Adrenal gland (tissue), 5 donors: ENCODE results near the gene KRTAP4-4.

Experiments used
- POLR2A ChIP-seq, 2 donors: fragments of 450-650 bp; IDR thresholded peaks; one replicate each; pipeline ENCODE4 v1.6.1; 2017; ENCODE audit warnings: antibody characterized with exemption in 2 of 2, mild to moderate bottlenecking in 2 of 2, moderate library complexity in 1 of 2
- TF ChIP-seq, protein P1 (sequence below), 6 experiments: fragments of 450-650 bp in 4 of 6; fragments of 200-600 bp in 2 of 6; sonication (generic) in 1 of 6; IDR thresholded peaks; 1 replicate in 5 of 6; 2 replicates in 1 of 6; pipeline versions ENCODE4 v1.5.1 to v1.8.0; 2016 to 2021; ENCODE audit warnings: antibody characterized with exemption in 6 of 6, mild to moderate bottlenecking in 2 of 6, moderate library complexity in 1 of 6
- donor health status: DM: no; HTN: no; CAD: no.

DNA sequence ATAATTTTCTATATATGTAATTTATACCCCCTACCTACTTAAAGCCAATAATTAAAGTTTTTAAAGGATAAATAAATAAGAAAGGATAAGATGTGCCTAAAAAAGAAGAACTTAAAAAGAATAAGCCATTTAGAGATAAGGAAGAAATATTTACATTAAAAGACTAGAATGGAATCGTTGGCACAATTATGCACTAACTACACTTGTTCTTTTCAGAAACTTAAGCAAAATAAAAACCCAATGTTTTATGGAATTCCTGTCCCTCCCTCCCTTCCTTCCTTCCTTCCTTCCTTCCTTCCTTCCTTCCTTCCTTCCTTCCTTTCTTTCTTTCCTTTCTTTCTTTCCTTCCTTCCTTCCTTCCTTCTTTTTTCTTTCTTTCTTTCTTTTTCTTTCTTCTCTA lies 15.7 kb downstream of the KRTAP4-4 start:
- TF ChIP-seq, protein P1, sequence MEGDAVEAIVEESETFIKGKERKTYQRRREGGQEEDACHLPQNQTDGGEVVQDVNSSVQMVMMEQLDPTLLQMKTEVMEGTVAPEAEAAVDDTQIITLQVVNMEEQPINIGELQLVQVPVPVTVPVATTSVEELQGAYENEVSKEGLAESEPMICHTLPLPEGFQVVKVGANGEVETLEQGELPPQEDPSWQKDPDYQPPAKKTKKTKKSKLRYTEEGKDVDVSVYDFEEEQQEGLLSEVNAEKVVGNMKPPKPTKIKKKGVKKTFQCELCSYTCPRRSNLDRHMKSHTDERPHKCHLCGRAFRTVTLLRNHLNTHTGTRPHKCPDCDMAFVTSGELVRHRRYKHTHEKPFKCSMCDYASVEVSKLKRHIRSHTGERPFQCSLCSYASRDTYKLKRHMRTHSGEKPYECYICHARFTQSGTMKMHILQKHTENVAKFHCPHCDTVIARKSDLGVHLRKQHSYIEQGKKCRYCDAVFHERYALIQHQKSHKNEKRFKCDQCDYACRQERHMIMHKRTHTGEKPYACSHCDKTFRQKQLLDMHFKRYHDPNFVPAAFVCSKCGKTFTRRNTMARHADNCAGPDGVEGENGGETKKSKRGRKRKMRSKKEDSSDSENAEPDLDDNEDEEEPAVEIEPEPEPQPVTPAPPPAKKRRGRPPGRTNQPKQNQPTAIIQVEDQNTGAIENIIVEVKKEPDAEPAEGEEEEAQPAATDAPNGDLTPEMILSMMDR (IDR thresholded peaks at IDR 0.05), result no peak
- TF ChIP-seq POLR2A (IDR thresholded peaks at IDR 0.05), result no peak
